ENCODE measurements around the gene SHISA9.

Gene SHISA9

DNA sequence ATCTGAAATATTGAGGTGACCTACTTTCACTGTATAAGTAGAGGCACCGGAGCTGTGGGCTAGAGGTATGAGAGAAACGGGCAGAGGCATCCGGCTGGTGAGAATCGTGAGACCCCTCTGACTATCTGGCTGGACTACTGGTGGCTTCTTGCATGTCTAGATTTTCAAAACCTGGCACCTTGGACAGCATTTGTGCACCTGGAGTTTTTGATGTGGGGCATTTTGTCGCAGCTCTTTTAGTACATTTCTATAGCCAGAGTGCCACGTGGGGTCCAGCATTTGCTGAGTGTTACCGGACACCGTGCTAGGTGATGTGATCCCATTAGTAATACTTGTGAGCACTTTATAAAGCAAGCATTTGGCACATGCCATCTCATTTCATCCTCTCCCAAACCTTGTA lies 32.6 kb upstream of the SHISA9 start:
- H3K27ac ChIP-seq = no peak overlapping the region
- no peak for TF ChIP-seq ZFX (IDR thresholded peaks at IDR 0.05; ENCODE audit: borderline replicate concordance)
- TF ChIP-seq, protein P1, sequence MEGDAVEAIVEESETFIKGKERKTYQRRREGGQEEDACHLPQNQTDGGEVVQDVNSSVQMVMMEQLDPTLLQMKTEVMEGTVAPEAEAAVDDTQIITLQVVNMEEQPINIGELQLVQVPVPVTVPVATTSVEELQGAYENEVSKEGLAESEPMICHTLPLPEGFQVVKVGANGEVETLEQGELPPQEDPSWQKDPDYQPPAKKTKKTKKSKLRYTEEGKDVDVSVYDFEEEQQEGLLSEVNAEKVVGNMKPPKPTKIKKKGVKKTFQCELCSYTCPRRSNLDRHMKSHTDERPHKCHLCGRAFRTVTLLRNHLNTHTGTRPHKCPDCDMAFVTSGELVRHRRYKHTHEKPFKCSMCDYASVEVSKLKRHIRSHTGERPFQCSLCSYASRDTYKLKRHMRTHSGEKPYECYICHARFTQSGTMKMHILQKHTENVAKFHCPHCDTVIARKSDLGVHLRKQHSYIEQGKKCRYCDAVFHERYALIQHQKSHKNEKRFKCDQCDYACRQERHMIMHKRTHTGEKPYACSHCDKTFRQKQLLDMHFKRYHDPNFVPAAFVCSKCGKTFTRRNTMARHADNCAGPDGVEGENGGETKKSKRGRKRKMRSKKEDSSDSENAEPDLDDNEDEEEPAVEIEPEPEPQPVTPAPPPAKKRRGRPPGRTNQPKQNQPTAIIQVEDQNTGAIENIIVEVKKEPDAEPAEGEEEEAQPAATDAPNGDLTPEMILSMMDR (IDR thresholded peaks at IDR 0.05) = no peak

DNA sequence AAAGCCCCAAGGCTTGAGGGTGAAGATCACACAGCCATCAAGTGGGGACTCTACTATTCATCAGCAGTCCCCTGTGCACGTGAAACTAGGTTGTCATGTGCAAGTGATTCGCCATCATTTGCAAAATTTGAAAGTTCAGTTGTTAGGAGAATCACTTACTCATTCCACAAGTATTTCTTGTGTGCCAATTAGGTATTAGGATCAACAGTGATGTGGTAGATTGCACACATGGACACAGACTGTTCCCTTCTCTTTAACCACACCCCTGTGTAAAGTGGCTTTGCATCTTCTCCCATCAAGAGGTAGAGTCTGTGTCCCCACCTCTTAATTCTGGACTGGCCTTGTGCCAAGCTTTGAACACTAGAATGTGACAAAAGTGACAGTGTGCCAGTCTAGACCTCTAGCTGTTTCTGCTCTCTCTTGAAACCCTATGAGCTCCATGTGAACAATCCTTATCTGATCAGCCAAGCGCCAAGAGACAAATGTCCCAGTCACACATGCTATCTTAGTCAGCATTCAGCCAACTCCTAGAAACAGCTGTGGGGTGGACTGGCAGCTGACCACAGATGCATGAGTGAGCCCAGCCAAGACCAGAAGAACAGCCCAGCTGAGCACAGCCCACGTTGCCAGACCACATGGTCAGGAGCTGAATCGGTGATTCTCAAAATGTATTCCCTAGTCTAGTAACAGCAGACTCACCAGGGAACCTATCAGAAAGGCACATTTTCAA lies 31.5 kb upstream of the SHISA9 start:
- no peak overlapping the region for H3K27ac ChIP-seq

DNA sequence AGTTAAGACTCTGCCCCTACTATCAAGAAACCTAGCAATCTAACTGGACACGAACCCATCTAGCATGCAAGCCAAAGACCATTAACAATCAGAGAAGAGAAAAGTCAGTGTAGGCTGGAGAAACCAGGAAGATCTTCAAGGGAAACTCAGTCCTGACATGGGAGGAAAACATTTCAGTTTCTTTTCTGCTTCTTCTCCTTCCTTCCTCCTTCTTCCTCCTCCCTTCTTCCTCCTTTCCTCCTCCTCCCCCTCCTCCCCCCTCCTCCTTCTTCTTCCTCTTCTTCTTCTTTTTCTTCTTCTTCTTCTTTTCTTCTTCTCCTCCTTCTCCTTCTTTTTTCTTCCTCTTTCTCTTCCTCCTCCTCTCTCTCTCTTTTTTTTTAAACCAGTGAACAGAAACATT lies 29.6 kb upstream of the SHISA9 start:
- no peak for TF ChIP-seq ZFX (IDR thresholded peaks at IDR 0.05; ENCODE audit: borderline replicate concordance)
- TF ChIP-seq, protein P1 (IDR thresholded peaks at IDR 0.05) = no peak
- no peak overlapping the region for H3K27ac ChIP-seq

More for the DNA sequence above, 31.5 kb upstream of the SHISA9 start:
- TF ChIP-seq, protein P1 (IDR thresholded peaks at IDR 0.05) = no peak
- TF ChIP-seq ZFX (IDR thresholded peaks at IDR 0.05; ENCODE audit: borderline replicate concordance) = no peak

DNA sequence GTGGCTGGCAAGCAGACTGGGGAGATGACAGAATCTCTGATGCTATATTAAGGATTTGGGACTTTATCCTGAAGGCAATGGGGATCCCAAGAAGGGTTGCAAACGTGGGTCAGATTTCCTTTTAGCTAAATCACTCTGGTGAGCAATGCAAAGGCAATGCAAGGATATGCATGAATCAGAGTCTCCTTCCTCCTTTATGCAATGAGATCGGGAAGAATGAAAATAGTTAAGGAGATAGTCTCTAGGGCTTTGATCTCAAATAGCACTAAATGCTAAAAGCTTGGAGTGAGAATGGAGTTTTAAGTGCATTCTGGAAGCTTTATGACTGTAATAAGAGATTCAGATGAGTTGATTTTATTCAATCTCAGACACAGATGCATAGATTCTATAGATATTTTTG lies 27.2 kb upstream of the SHISA9 start:
- H3K27ac ChIP-seq = no peak overlapping the region
- TF ChIP-seq ZFX (IDR thresholded peaks at IDR 0.05; ENCODE audit: borderline replicate concordance) = no peak
- TF ChIP-seq, protein P1 (IDR thresholded peaks at IDR 0.05) = no peak

DNA sequence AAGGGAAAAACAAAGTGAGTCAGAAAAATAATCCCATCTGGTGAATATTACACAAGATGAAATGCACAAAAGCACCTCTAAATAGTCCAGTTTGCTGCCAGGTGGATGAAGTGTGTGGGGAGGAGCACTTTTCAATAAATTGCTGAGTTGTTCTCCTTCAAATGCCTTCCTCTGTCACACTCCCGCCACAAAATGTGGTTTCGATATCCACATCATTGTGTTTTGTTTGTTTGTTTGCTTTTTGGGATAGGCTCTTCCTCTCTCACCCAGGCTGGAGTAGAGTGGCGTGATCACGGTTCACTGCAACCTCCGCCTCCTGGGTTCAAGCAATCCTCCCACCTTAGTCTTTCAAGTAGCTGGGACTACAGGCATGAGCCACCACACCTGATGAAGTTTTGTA lies 24.6 kb upstream of the SHISA9 start:
- TF ChIP-seq, protein P1 (IDR thresholded peaks at IDR 0.05) = no peak
- no peak for TF ChIP-seq ZFX (IDR thresholded peaks at IDR 0.05; ENCODE audit: borderline replicate concordance)
- H3K27ac ChIP-seq = no peak overlapping the region

DNA sequence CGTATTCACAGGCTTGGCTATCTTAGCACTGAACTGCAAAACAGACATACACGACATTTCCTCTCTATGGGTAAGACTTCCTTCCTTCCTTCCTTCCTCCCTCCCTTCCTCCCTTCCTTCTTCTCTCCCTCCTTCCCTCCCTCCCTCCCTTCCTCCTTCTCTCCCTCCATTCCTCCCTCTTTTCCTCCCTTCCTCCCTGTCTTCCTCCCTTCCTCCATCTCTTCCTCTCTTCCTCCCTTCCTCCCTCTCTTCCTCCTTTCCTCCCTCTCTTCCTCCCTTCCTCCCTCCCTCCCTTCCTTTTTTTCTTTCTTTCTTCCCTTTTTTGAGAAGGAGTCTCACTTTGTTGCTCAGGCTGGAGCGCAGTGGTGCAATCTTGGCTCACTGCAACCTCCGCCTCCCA lies 22.4 kb upstream of the SHISA9 start:
- H3K27ac ChIP-seq = no peak overlapping the region
- no peak for TF ChIP-seq ZFX (IDR thresholded peaks at IDR 0.05; ENCODE audit: borderline replicate concordance)
- TF ChIP-seq, protein P1 (IDR thresholded peaks at IDR 0.05) = no peak

DNA sequence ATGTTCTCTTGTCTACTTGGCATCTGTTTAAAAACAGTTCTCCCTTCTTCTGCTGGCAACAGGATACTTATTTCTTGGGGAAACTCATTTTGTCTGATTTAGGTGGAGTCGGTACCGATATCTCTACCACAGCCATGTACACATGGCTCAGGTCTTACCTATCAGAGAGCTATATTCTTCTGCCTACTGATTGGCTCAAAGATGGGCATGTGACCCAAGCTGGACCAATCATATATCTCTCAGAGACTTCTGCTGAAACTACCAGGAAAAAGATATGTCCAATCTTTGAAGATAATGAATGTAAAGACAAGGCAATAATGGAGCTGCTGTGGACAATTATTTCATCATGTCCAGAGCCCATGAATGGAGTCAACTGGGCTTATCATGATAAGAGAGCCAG lies 21.6 kb upstream of the SHISA9 start:
- TF ChIP-seq, protein P1 (IDR thresholded peaks at IDR 0.05) = no peak
- no peak for TF ChIP-seq ZFX (IDR thresholded peaks at IDR 0.05; ENCODE audit: borderline replicate concordance)
- no peak overlapping the region for H3K27ac ChIP-seq

Measured in 22Rv1 (cell line).